Bronchus fibroblast of lung (primary cell): ENCODE data around the gene GLDN. TPM values are rescaled to one million over a fixed set of nuclear protein-coding genes. Genes with fewer than 3 reads are reported as not detected.

Experiments
- total RNA-seq: library from RNA; depleted of rRNA; stranded (reverse); fragments of >200 nt; gene quantifications from 2 replicates; pipeline ENCODE4 v1.2.3, GENCODE V29; 2015

GLDN gene
- 0.30 and 0.34 TPM in 2 replicates for total RNA-seq

GRCh38 chr15:51341366-51342226 lies at the start of gene GLDN:
TSS of gene GLDN (plus strand) at chr15:51341655. CDS start at chr15:51341685, 30 bp downstream.

GRCh38 chr15:51338496-51338895 lies 3.0 kb upstream of the GLDN start, which contains the start of gene CYP19A1:
TSS of gene CYP19A1 (minus strand) at chr15:51338596. CDS start at chr15:51242912, 95,684 bp downstream.

Other genes with a start within 250 kb of the GLDN start
- 2.1 and 3.2 TPM in 2 replicates for gene TNFAIP8L3, start 246.7 kb upstream of the GLDN start, total RNA-seq
- 0.30 TPM in 1 of 2 replicates, not detected in the other for gene CYP19A1, start 3.1 kb upstream of the GLDN start, total RNA-seq